ENCODE measurements around the gene PTPRT.

PTPRT gene

DNA sequence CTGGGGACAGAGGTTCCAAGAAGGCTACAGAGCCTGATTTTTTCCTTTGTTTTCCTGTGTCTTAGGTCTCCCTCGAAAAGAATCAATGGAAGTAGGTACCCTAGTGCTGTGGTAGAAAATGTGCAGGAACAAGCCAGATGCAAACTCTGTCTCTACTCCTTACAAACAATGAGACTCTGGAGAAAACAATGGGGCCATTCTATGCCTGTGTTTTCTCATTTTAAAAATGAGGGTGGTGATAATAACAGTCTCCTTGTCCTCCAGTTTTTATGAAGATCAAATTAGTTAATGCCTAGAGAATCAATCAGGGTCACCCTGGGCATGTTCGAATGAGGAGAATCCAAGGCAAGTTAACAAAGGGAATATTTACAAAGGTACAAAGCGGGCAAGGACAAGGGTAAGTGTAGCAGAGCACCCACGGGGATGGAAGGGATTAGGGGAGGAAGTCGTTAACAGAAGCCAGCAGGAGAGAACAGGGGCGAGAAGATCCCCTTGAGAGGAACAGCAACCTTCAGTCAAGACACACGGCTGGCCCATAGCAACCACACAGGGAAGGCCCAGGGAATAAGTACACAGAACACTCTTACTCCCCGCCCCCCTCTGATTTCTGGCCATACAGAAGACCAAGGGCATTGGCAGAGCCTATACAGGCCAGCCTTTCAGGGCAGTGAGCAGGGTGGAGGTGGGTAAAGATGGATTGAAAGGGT, 342.8 kb downstream of the PTPRT start:
- H3K4me1 ChIP-seq (ENCODE audit: control insufficient read depth in 1 of 2, insufficient read depth in 1 of 2, low read depth in 1 of 2, low read length in 1 of 2), result no peaks in the 10 kb centered on the region
- no peaks in the 10 kb centered on the region for H3K9me3 ChIP-seq
- H3K27me3 ChIP-seq, result no peaks in the 10 kb centered on the region
- no peak overlapping the region for H3K4me3 ChIP-seq (ENCODE audit: low read depth in 1 of 2, low read length in 1 of 2)
- TF ChIP-seq, protein P1, sequence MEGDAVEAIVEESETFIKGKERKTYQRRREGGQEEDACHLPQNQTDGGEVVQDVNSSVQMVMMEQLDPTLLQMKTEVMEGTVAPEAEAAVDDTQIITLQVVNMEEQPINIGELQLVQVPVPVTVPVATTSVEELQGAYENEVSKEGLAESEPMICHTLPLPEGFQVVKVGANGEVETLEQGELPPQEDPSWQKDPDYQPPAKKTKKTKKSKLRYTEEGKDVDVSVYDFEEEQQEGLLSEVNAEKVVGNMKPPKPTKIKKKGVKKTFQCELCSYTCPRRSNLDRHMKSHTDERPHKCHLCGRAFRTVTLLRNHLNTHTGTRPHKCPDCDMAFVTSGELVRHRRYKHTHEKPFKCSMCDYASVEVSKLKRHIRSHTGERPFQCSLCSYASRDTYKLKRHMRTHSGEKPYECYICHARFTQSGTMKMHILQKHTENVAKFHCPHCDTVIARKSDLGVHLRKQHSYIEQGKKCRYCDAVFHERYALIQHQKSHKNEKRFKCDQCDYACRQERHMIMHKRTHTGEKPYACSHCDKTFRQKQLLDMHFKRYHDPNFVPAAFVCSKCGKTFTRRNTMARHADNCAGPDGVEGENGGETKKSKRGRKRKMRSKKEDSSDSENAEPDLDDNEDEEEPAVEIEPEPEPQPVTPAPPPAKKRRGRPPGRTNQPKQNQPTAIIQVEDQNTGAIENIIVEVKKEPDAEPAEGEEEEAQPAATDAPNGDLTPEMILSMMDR (IDR thresholded peaks at IDR 0.05), result no peak
- H3K36me3 ChIP-seq, result no peaks in the 10 kb centered on the region
- no peak overlapping the region for H3K27ac ChIP-seq

DNA sequence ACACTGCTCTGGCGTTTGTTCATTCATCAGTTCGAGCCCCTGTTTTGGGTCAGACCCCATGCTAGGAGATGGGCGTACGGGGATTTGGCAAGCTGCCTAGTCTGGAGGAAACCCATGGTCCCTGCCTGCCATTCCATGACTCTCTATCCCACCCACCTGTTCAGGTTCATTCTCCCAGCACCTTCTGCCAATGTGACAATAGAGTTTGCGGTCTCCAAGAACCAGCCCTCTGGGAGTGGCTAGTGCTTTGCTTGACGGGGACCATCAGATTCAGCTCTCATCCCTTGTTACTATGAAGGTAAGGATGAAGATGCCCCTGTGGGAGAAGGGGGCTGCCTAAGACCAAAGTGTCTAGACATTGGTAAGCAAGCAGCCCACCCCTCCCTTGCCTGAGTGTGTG, 345.0 kb downstream of the PTPRT start:
- Histone ChIP-seq H3K36me3 (no peaks in the 10 kb centered on the region), H3K27ac (no peak overlapping the region), H3K4me3 (ENCODE audit: low read depth in 1 of 2, low read length in 1 of 2) (no peak overlapping the region), H3K27me3 (no peaks in the 10 kb centered on the region), H3K4me1 (ENCODE audit: control insufficient read depth in 1 of 2, insufficient read depth in 1 of 2, low read depth in 1 of 2, low read length in 1 of 2) (no peaks in the 10 kb centered on the region), H3K9me3 (no peaks in the 10 kb centered on the region)
- TF ChIP-seq, protein P1 (IDR thresholded peaks at IDR 0.05), result no peak

DNA sequence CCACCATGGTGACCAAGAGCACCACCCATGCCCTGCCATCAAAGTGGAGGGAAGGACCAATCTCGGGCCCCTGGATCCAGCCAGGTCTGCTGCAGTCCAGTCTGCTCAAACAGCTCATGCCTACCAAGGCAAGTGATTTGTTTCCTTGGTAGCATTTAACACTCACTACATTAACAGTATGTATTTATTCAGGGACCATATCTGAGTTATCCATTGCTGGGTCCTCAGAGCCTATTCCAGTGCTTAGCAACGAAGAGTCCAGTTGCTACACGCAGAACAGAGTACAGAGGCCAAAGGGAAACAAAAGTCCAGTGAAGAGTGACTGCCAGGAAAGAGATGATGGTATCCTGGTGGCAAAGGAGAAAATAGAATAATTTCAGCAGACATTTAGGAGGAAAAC, 352.2 kb downstream of the PTPRT start:
- Histone ChIP-seq H3K4me3 (ENCODE audit: low read depth in 1 of 2, low read length in 1 of 2) (no peak overlapping the region), H3K27ac (no peak overlapping the region), H3K27me3 (no peaks in the 10 kb centered on the region), H3K36me3 (no peaks in the 10 kb centered on the region), H3K4me1 (ENCODE audit: control insufficient read depth in 1 of 2, insufficient read depth in 1 of 2, low read depth in 1 of 2, low read length in 1 of 2) (no peaks in the 10 kb centered on the region), H3K9me3 (no peaks in the 10 kb centered on the region)
- TF ChIP-seq, protein P1 (IDR thresholded peaks at IDR 0.05), result no peak

DNA sequence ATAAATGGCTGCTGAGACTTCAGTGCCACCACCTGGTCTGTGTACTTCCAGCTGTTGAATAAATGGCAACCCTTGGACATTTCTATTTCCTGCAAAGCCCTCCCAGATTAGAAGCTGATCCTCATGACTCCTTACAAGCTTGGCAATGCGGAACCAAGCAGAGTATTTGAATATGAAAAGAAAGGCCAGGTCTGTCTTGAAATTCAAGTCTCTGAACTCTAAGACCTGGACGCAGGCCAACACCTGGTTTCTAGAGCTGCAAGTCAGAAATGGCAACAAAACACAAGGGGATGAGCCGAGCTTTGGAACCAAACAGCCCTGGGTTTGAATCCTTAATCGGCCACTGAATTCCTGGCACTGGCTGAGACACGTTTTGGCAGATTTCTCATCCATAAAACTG, 353.4 kb downstream of the PTPRT start:
- H3K27me3 ChIP-seq, result no peaks in the 10 kb centered on the region
- no peaks in the 10 kb centered on the region for H3K36me3 ChIP-seq
- no peak overlapping the region for H3K4me3 ChIP-seq (ENCODE audit: low read depth in 1 of 2, low read length in 1 of 2)
- no peaks in the 10 kb centered on the region for H3K4me1 ChIP-seq (ENCODE audit: control insufficient read depth in 1 of 2, insufficient read depth in 1 of 2, low read depth in 1 of 2, low read length in 1 of 2)
- no peaks in the 10 kb centered on the region for H3K9me3 ChIP-seq
- no peak overlapping the region for H3K27ac ChIP-seq
- TF ChIP-seq, protein P1 (IDR thresholded peaks at IDR 0.05), result no peak

DNA sequence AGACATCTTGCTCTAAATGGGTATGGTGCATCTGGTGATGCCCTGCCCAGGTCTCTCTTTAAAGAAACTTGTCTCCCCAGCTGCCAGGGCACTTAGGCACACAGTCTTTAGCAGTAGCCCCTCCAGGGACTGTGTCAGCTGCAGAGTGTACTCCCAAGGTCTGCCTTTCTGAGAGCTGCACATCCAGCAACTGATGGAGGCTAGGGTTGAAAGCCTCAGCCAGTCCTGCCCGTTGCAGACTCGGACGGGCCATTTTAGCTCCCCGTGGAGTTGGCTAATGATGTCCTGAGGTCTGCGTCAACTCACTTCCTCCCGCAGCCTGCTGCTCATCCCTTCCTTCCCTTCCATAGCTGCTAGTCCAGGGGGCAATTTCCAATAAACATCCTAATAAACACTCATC, 381.8 kb downstream of the PTPRT start:
- Histone ChIP-seq H3K4me3 (ENCODE audit: low read depth in 1 of 2, low read length in 1 of 2) (no peak overlapping the region), H3K27ac (no peak overlapping the region), H3K4me1 (ENCODE audit: control insufficient read depth in 1 of 2, insufficient read depth in 1 of 2, low read depth in 1 of 2, low read length in 1 of 2) (no peaks in the 10 kb centered on the region), H3K36me3 (no peaks in the 10 kb centered on the region), H3K27me3 (no peaks in the 10 kb centered on the region), H3K9me3 (no peaks in the 10 kb centered on the region)
- TF ChIP-seq, protein P1 (IDR thresholded peaks at IDR 0.05), result no peak

All from neutrophil (primary cell).